ENCODE data around the gene CUL9.

The CUL9 gene

GRCh38 chr6:43229803-43230620, 48.0 kb downstream of the CUL9 start:
- DNase-seq (ENCODE audit: low spot score) = no peak

GRCh38 chr6:43231053-43231452, 49.1 kb downstream of the CUL9 start:
- no peak for DNase-seq (ENCODE audit: low spot score)

- DNase-seq (ENCODE audit: low spot score) = no peak
Measured at GRCh38 chr6:43231735-43232450, 49.9 kb downstream of the CUL9 start.

- DNase-seq (ENCODE audit: low spot score) = no peak
Measured at GRCh38 chr6:43235841-43236240, 53.8 kb downstream of the CUL9 start.

GRCh38 chr6:43239054-43239453, 57.1 kb downstream of the CUL9 start:
- no peak for DNase-seq (ENCODE audit: low spot score)

GRCh38 chr6:43240950-43241349, 59.0 kb downstream of the CUL9 start:
- no peak for DNase-seq (ENCODE audit: low spot score)

- no peak for DNase-seq (ENCODE audit: low spot score)
Measured at GRCh38 chr6:43241446-43241845, 59.5 kb downstream of the CUL9 start.

GRCh38 chr6:43242908-43243663, 61.1 kb downstream of the CUL9 start, which contains the start of gene TTBK1:
TTBK1 (plus strand) TSS chr6:43243481; CDS start chr6:43246661, 3,180 bp downstream.
- no peak for DNase-seq (ENCODE audit: low spot score)

- DNase-seq (ENCODE audit: low spot score) = no peak
Measured at GRCh38 chr6:43243664-43244321, 61.8 kb downstream of the CUL9 start.

GRCh38 chr6:43246301-43247113, 64.5 kb downstream of the CUL9 start:
- DNase-seq (ENCODE audit: low spot score) = peak; percentile 85

GRCh38 chr6:43247114-43247999, 65.4 kb downstream of the CUL9 start:
- peak; percentile 82 for DNase-seq (ENCODE audit: low spot score)

GRCh38 chr6:43248101-43248500, 66.1 kb downstream of the CUL9 start:
- DNase-seq (ENCODE audit: low spot score) = no peak

GRCh38 chr6:43248791-43249190, 66.8 kb downstream of the CUL9 start:
- no peak for DNase-seq (ENCODE audit: low spot score)

GRCh38 chr6:43250992-43251373, 69.0 kb downstream of the CUL9 start:
- DNase-seq (ENCODE audit: low spot score) = no peak

GRCh38 chr6:43253401-43253800, 71.4 kb downstream of the CUL9 start:
- DNase-seq (ENCODE audit: low spot score) = no peak

GRCh38 chr6:43254138-43254817, 72.3 kb downstream of the CUL9 start:
- DNase-seq (ENCODE audit: low spot score) = no peak

GRCh38 chr6:43254846-43255245, 72.8 kb downstream of the CUL9 start:
- no peak for DNase-seq (ENCODE audit: low spot score)

GRCh38 chr6:43255408-43256054, 73.5 kb downstream of the CUL9 start:
- no peak for DNase-seq (ENCODE audit: low spot score)
